IMR-90 (cell line): ENCODE results near the gene ARSB. TPM values are rescaled to one million over a fixed set of nuclear protein-coding genes. Genes with fewer than 3 reads are reported as not detected.

Experiments used
- ATAC-seq: fragments of 200-7000 bp; cut with Tn5 transposase; 2 replicates; pipeline ENCODE4 v1.9.1; 2020; ENCODE audit warnings: low read depth, mild to moderate bottlenecking, moderate library complexity
- BruUV-seq: library from RNA; stranded (reverse); fragments of 400-500 nt; replicated peaks from 2 replicates; lab custom pipeline; 2021; lab: Mats Ljungman, UMichigan
- CTCF ChIA-PET: fragments of 300-600 bp; formaldehyde crosslinking; extraction: SDS; loops from one replicate; lab custom pipeline; 2021; ENCODE audit warnings: antibody characterized with exemption; lab: Yijun Ruan, JAX
- POLR2A ChIA-PET: fragments of 300-600 bp; sonication (Branson Sonifier 250); formaldehyde crosslinking; loops from one replicate; lab custom pipeline; 2022; ENCODE audit warnings: antibody characterized with exemption; ENCODE audit not compliant: unreplicated experiment; lab: Charles Lee
- DNase-seq: peaks from one replicate; pipeline ENCODE4 v3.0.0; 2013
- H2AFZ ChIP-seq: replicated peaks from 2 replicates; pipeline ENCODE3; 2013; ENCODE audit warnings: low read length, mild to moderate bottlenecking; ENCODE audit not compliant: poor library complexity
- H2AK5ac ChIP-seq: 2 replicates; pipeline ENCODE4 v1.6.1; 2013; ENCODE audit warnings: low read depth, low read length, inconsistent platforms
- H2AK9ac ChIP-seq: replicated peaks from 2 replicates; pipeline ENCODE3; 2013; ENCODE audit warnings: mild to moderate bottlenecking, low read depth, low read length, moderate library complexity; ENCODE audit not compliant: poor library complexity
- H2BK120ac ChIP-seq: 2 replicates; pipeline ENCODE4 v1.6.1; 2013; ENCODE audit warnings: low read depth, low read length, inconsistent platforms
- H2BK15ac ChIP-seq: 3 replicates; pipeline ENCODE4 v1.6.1; 2013; ENCODE audit warnings: low read depth, low read length, inconsistent platforms
- H2BK20ac ChIP-seq: 2 replicates; pipeline ENCODE4 v1.6.1; 2013; ENCODE audit warnings: low read depth, mild to moderate bottlenecking, inconsistent platforms, low read length, moderate library complexity
- H2BK5ac ChIP-seq: 2 replicates; pipeline ENCODE4 v1.6.1; 2013; ENCODE audit warnings: mild to moderate bottlenecking, low read depth, low read length, inconsistent platforms; ENCODE audit not compliant: poor library complexity, severe bottlenecking
- H3K14ac ChIP-seq: replicated peaks from 2 replicates; pipeline ENCODE4 v1.6.1; 2013; ENCODE audit warnings: low read depth, low read length, inconsistent platforms
- H3K18ac ChIP-seq: 2 replicates; pipeline ENCODE4 v1.6.1; 2013; ENCODE audit warnings: low read depth, low read length, control low read depth
- H3K23ac ChIP-seq: 2 replicates; pipeline ENCODE4 v1.6.1; 2013; ENCODE audit warnings: low read depth, low read length, inconsistent platforms
- H3K27ac ChIP-seq: 2 replicates; pipeline ENCODE4 v1.5.1; 2013; ENCODE audit warnings: mild to moderate bottlenecking, control low read depth, low read length; ENCODE audit not compliant: insufficient read depth
- H3K27me3 ChIP-seq: 2 replicates; pipeline ENCODE4 v1.6.1; 2013; ENCODE audit warnings: low read length; ENCODE audit not compliant: control insufficient read depth, insufficient read depth
- H3K36me3 ChIP-seq: 2 replicates; pipeline ENCODE4 v1.6.1; 2013; ENCODE audit warnings: low read length, mixed read lengths; ENCODE audit not compliant: control insufficient read depth, insufficient read depth
- H3K4ac ChIP-seq: 2 replicates; pipeline ENCODE4 v1.6.1; 2013; ENCODE audit warnings: low read depth, low read length, inconsistent platforms
- H3K4me1 ChIP-seq: 2 replicates; pipeline ENCODE4 v1.6.1; 2013; ENCODE audit warnings: low read length, mixed read lengths; ENCODE audit not compliant: control insufficient read depth, insufficient read depth
- H3K4me2 ChIP-seq: 2 replicates; pipeline ENCODE4 v1.6.1; 2013; ENCODE audit warnings: low read depth, mild to moderate bottlenecking, control low read depth, low read length, moderate library complexity
- H3K4me3 ChIP-seq: 2 replicates; pipeline ENCODE4 v1.5.1; 2013; ENCODE audit warnings: low read depth, mild to moderate bottlenecking, control low read depth, low read length, moderate library complexity; ENCODE audit not compliant: insufficient read depth
- H3K56ac ChIP-seq: 2 replicates; pipeline ENCODE4 v1.6.1; 2013; ENCODE audit warnings: low read length, inconsistent platforms; ENCODE audit not compliant: insufficient read depth; ENCODE audit errors: extremely low read depth
- H3K79me1 ChIP-seq, 2 experiments: 2 replicates each; pipeline ENCODE4 v1.6.1; 2013; ENCODE audit warnings: low read length in 2 of 2, inconsistent platforms in 1 of 2, low read depth in 1 of 2
- H3K9ac ChIP-seq: 2 replicates; pipeline ENCODE4 v1.6.1; 2013; ENCODE audit warnings: low read depth, low read length, control low read depth
- H3K9me1 ChIP-seq: 2 replicates; pipeline ENCODE4 v1.6.1; 2013; ENCODE audit warnings: low read length, inconsistent platforms; ENCODE audit not compliant: insufficient read depth
- H3K9me3 ChIP-seq: 2 replicates; pipeline ENCODE4 v1.6.1; 2013; ENCODE audit warnings: low read length; ENCODE audit not compliant: control insufficient read depth, insufficient read depth
- H4K20me1 ChIP-seq: 2 replicates; pipeline ENCODE4 v1.6.1; 2013; ENCODE audit warnings: low read length, inconsistent platforms; ENCODE audit not compliant: insufficient read depth
- H4K5ac ChIP-seq: 2 replicates; pipeline ENCODE4 v1.6.1; 2013; ENCODE audit warnings: mild to moderate bottlenecking, low read depth, low read length, control low read depth
- H4K8ac ChIP-seq, 2 experiments: 2 replicates each; pipeline ENCODE4 v1.6.1; 2013; ENCODE audit warnings: low read depth in 2 of 2, low read length in 2 of 2, control low read depth in 1 of 2, inconsistent platforms in 1 of 2
- H4K91ac ChIP-seq: 2 replicates; pipeline ENCODE4 v1.6.1; 2013; ENCODE audit warnings: low read depth, low read length, inconsistent platforms; ENCODE audit not compliant: insufficient read depth
- CEBPB ChIP-seq: IDR thresholded peaks from 2 replicates; pipeline ENCODE4 v1.6.1; 2012; ENCODE audit warnings: low read depth, low read length, improper control_type of control experiment
- CHD1 ChIP-seq: IDR thresholded peaks from 2 replicates; pipeline ENCODE4 v1.6.1; 2012; ENCODE audit warnings: low read depth, low read length, improper control_type of control experiment
- CTCF ChIP-seq: conservative IDR thresholded peaks from 2 replicates; pipeline ENCODE4 v1.5.1; 2012; ENCODE audit warnings: mild to moderate bottlenecking, low read depth, low read length, improper control_type of control experiment
- ELK1 ChIP-seq: fragments of 150-350 bp; IDR thresholded peaks from 2 replicates; pipeline ENCODE4 v1.6.1; 2016; ENCODE audit warnings: low read depth, mild to moderate bottlenecking, low read length, moderate library complexity, borderline replicate concordance
- RAD21 ChIP-seq: IDR thresholded peaks from 2 replicates; pipeline ENCODE4 v1.6.1; 2012; ENCODE audit warnings: low read length, improper control_type of control experiment
- WGBS, 2 experiments: methylation state at CpG; one replicate each; pipeline versions ENCODE4 v1.1.5 to v1.1.7; 2013; ENCODE audit warnings: missing lambda C conversion rate in 2 of 2; ENCODE audit not compliant: insufficient read length in 1 of 2; ENCODE audit errors: extremely low coverage in 2 of 2; 5-methylcytosine and 5-hydroxymethylcytosine counted together
- dilution Hi-C: fragments of 300-500 bp; cut with HindIII; formaldehyde crosslinking; loops from one replicate; pipeline ENCODE4 v1.14.3; 2018; ENCODE audit warnings: low sequenced_read_pairs; ENCODE audit not compliant: unreplicated experiment
- in situ Hi-C: fragments of 300-500 bp; cut with MboI; formaldehyde crosslinking; loops from 3 replicates; pipeline ENCODE4 v1.14.3; 2019; ENCODE audit warnings: low sequenced_read_pairs, inconsistent platforms, mixed read lengths
- intact Hi-C: fragments of 100-400 bp; cut with micrococcal nuclease; formaldehyde crosslinking; loops from 2 replicates; pipeline ENCODE4 v1.10.0; 2022
- polyA plus RNA-seq, 3 experiments: library from polyadenylated mRNA; depleted of rRNA; stranded (reverse); fragments of >200 nt; gene quantifications; 2 replicates each; pipeline ENCODE4 v1.2.3, GENCODE V29; 2012; ENCODE audit warnings: low replicate concordance in 1 of 3
- total RNA-seq: library from RNA; depleted of rRNA; stranded (reverse); fragments of >200 nt; gene quantifications from 2 replicates; pipeline ENCODE4 v1.2.3, GENCODE V29; 2012

Gene ARSB
- total and polyA plus RNA-seq, 2 of the 4 experiments (the other 2 are of a cell fraction), result 16.0 to 16.3 TPM

DNA sequence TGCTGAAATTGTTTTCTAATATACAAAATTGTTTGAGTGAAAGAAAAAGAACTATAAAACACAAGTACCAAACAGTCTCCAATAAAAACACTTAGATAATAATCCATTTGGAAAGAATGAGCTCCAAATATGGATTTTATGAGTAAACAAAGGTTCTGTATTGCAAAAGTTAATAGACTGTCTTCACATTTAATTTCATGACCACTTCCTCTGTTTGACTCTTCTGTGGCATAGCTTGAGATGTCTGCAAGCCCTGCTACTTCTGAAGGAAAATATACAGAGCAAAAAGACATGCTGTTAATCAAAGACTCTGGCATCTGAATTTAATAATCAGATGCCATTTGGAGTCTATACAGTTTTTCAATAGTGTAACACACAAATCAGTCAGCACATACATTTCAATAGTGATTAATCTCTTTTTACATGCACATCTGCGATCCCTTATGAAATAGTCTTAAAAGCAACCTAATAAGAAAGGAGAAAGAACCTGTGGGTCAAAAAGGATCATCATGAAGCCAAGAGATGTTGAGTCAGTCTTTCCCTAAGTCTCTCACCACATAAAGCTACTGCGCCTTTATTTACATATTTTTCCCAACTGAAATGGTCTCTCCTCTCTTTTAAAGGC lies 171.1 kb downstream of the ARSB start:
- Histone ChIP-seq H3K23ac (no peak overlapping the region), H4K20me1 (no peaks in the 10 kb centered on the region), H3K56ac (no peak overlapping the region), H2BK5ac (no peak overlapping the region), H3K27ac (no peak overlapping the region), H4K5ac (no peak overlapping the region), H3K9me3 (no peaks in the 10 kb centered on the region), H3K27me3 (no peaks in the 10 kb centered on the region), H2AFZ (no peak overlapping the region), H3K9ac (no peak overlapping the region), H4K91ac (no peak overlapping the region), H3K4ac (no peak overlapping the region), H3K4me1 (peaks cover 6% of the 10 kb centered on the region; the same call in 1 of the 2 replicates), H3K79me1 (no peaks in the 10 kb centered on the region), H3K4me2 (no peak overlapping the region), H2BK20ac (no peak overlapping the region), H2BK15ac (no peak overlapping the region), H3K18ac (no peak overlapping the region), H4K8ac (no peak overlapping the region), H3K4me3 (no peak overlapping the region), H2BK120ac (no peak overlapping the region), H2AK5ac (no peak overlapping the region), H3K14ac (no peak overlapping the region), H3K36me3 (no peaks in the 10 kb centered on the region), H3K9me1 (0 out of 2 replicates have a peak, but pooled peaks cover 6% of the 10 kb centered on the region), H2AK9ac (no peak overlapping the region)
- POLR2A ChIA-PET, result no interaction called here
- dilution Hi-C loops, result no loop called here
- in situ Hi-C loops, result no loop called here
- no TSS peak for BruUV-seq
- intact Hi-C loops, result no loop called here
- no CpG with 5 or more reads among the region's 2 CpGs for WGBS, 2 experiments
- DNase-seq (peak; percentile 39), ATAC-seq (no peak)
- CTCF ChIA-PET, result interaction anchor here (0.9 kb wide), 1 partner anchor 186 kb away, joined by 3 read pairs; no protein-coding TSS in a partner anchor
- no peak for TF ChIP-seq ELK1
- TF ChIP-seq CHD1, result no peak
- TF ChIP-seq RAD21, result no peak
- TF ChIP-seq CEBPB, result no peak
- no peak for TF ChIP-seq CTCF
